WTC11 (cell line): Measurements from ENCODE around the gene LRP4. TPM values are rescaled to one million over a fixed set of nuclear protein-coding genes. Genes with fewer than 3 reads are reported as not detected.

Source experiments
- ATAC-seq: fragments of 200-7000 bp; cut with Tn5 transposase; 2 replicates; pipeline ENCODE4 v1.10.0; 2021; ENCODE audit warnings: mild to moderate bottlenecking, moderate library complexity
- CTCF ChIA-PET: fragments of 300-600 bp; sonication (Branson Sonifier 250); formaldehyde crosslinking; loops from one replicate; lab custom pipeline; 2021; ENCODE audit warnings: antibody characterized with exemption; lab: Charles Lee
- POLR2A ChIA-PET: fragments of 350-600 bp; sonication (Branson Sonifier 250); formaldehyde crosslinking; loops from one replicate; lab custom pipeline; 2021; ENCODE audit warnings: antibody characterized with exemption; lab: Charles Lee
- DNase-seq: peaks from one replicate; pipeline ENCODE4 v3.0.0; 2021; ENCODE audit warnings: low spot score
- H3K27ac Mint-ChIP-seq: 2 replicates; pipeline ENCODE4 v1.8.0; 2021; ENCODE audit warnings: mixed read lengths
- H3K27me3 Mint-ChIP-seq: 2 replicates; pipeline ENCODE4 v1.8.0; 2021; ENCODE audit warnings: low read depth, mild to moderate bottlenecking, moderate library complexity, mixed read lengths
- H3K36me3 Mint-ChIP-seq: 2 replicates; pipeline ENCODE4 v1.8.0; 2021; ENCODE audit warnings: mixed read lengths
- H3K4me1 Mint-ChIP-seq: 2 replicates; pipeline ENCODE4 v1.8.0; 2022; ENCODE audit warnings: mixed read lengths
- H3K4me3 Mint-ChIP-seq: 2 replicates; pipeline ENCODE4 v1.8.0; 2021; ENCODE audit warnings: mild to moderate bottlenecking, moderate library complexity, mixed read lengths
- H3K9me3 Mint-ChIP-seq: 2 replicates; pipeline ENCODE4 v1.8.0; 2021; ENCODE audit warnings: mixed read lengths
- ATF1 ChIP-seq: sonication (generic); formaldehyde crosslinking; IDR thresholded peaks from 2 replicates; pipeline ENCODE4 v1.8.1; 2023; ENCODE audit warnings: mild to moderate bottlenecking, moderate library complexity, missing genetic modification reagents
- ATF6 ChIP-seq: sonication (generic); formaldehyde crosslinking; IDR thresholded peaks from 2 replicates; pipeline ENCODE4 v1.8.1; 2023; ENCODE audit warnings: mild to moderate bottlenecking, missing genetic modification reagents
- CREB1 ChIP-seq: sonication (generic); formaldehyde crosslinking; IDR thresholded peaks from 2 replicates; pipeline ENCODE4 v1.8.0; 2023; ENCODE audit warnings: mild to moderate bottlenecking, missing genetic modification reagents
- ERG ChIP-seq: fragments of 250-450 bp; sonication (Bioruptor Pico); IDR thresholded peaks from 2 replicates; pipeline ENCODE4 v1.8.0; 2021; ENCODE audit warnings: mild to moderate bottlenecking
- FOXK1 ChIP-seq: sonication (generic); formaldehyde crosslinking; IDR thresholded peaks from 2 replicates; pipeline ENCODE4 v1.8.0; 2022; ENCODE audit warnings: mild to moderate bottlenecking, moderate library complexity, missing genetic modification reagents
- FOXP1 ChIP-seq: sonication (generic); formaldehyde crosslinking; IDR thresholded peaks from 2 replicates; pipeline ENCODE4 v1.8.0; 2022; ENCODE audit warnings: missing genetic modification reagents, mild to moderate bottlenecking, moderate library complexity, borderline replicate concordance
- IRF1 ChIP-seq: sonication (generic); formaldehyde crosslinking; IDR thresholded peaks from 2 replicates; pipeline ENCODE4 v1.8.0; 2023; ENCODE audit warnings: missing genetic modification reagents
- NFATC4 ChIP-seq: fragments of 250-450 bp; sonication (Bioruptor Pico); IDR thresholded peaks from 2 replicates; pipeline ENCODE4 v1.9.0; 2021; ENCODE audit warnings: mild to moderate bottlenecking
- NR1H2 ChIP-seq: sonication (generic); formaldehyde crosslinking; IDR thresholded peaks from 2 replicates; pipeline ENCODE4 v1.9.0; 2021; ENCODE audit warnings: mild to moderate bottlenecking, moderate library complexity, missing genetic modification reagents
- NR2C2 ChIP-seq: sonication (generic); formaldehyde crosslinking; IDR thresholded peaks from 2 replicates; pipeline ENCODE4 v1.8.0; 2022; ENCODE audit warnings: mild to moderate bottlenecking, missing genetic modification reagents
- PRDM15 ChIP-seq: sonication (generic); formaldehyde crosslinking; IDR thresholded peaks from 2 replicates; pipeline ENCODE4 v1.8.0; 2022; ENCODE audit warnings: missing genetic modification reagents
- PREB ChIP-seq: sonication (generic); formaldehyde crosslinking; IDR thresholded peaks from 2 replicates; pipeline ENCODE4 v1.8.1; 2022; ENCODE audit warnings: mild to moderate bottlenecking, missing genetic modification reagents, moderate library complexity, borderline replicate concordance
- SP1 ChIP-seq: sonication (generic); formaldehyde crosslinking; conservative IDR thresholded peaks from 2 replicates; pipeline ENCODE4 v1.8.1; 2022; ENCODE audit warnings: missing genetic modification reagents
- STAT6 ChIP-seq: sonication (generic); formaldehyde crosslinking; conservative IDR thresholded peaks from 2 replicates; pipeline ENCODE4 v1.8.1; 2023; ENCODE audit warnings: mild to moderate bottlenecking, low read depth, missing genetic modification reagents, moderate library complexity
- TP53 ChIP-seq: sonication (generic); formaldehyde crosslinking; IDR thresholded peaks from 2 replicates; pipeline ENCODE4 v1.8.1; 2023; ENCODE audit warnings: mild to moderate bottlenecking, missing genetic modification reagents
- ZNF219 ChIP-seq: sonication (generic); formaldehyde crosslinking; IDR thresholded peaks from 2 replicates; pipeline ENCODE4 v1.8.0; 2023; ENCODE audit warnings: missing genetic modification reagents, mild to moderate bottlenecking, borderline replicate concordance
- ZNF232 ChIP-seq: sonication (generic); formaldehyde crosslinking; IDR thresholded peaks from 2 replicates; pipeline ENCODE4 v1.8.0; 2022; ENCODE audit warnings: mild to moderate bottlenecking, missing genetic modification reagents
- ZNF263 ChIP-seq: sonication (generic); formaldehyde crosslinking; IDR thresholded peaks from 2 replicates; pipeline ENCODE4 v1.8.1; 2022; ENCODE audit warnings: low read depth, mild to moderate bottlenecking, moderate library complexity, missing genetic modification reagents
- total RNA-seq: library from RNA; stranded (reverse); gene quantifications from 3 replicates; pipeline ENCODE4 v1.2.3, GENCODE V29; 2021

The LRP4 gene
- total RNA-seq, 1 experiment from 2014 or later: 39.5 TPM

GRCh38 chr11:46918788-46919513 lies 601 bp upstream of the LRP4 start (continued):
- TF ChIP-seq IRF1 (CRISPR knock-in tag): no peak
- no peak for TF ChIP-seq PREB (CRISPR knock-in tag)
- TF ChIP-seq, all 79 proteins: peak for 0

GRCh38 chr11:46917762-46918082 lies 628 bp downstream of the LRP4 start:
- ChIA-PET CTCF (interaction anchor here (1.8 to 15.5 kb wide), 3 partner anchors 11 to 236 kb away, joined by 7 to 182 read pairs (median 15); partner anchors contain the start of gene CSTPP1), POLR2A (interaction anchor here (0.6 kb wide), 1 partner anchor 180 kb away, joined by 5 read pairs; no protein-coding TSS in a partner anchor)
- TF ChIP-seq PRDM15 (CRISPR knock-in tag): peak; percentile 26; the same call in 1 of the 2 replicates
- no peak for TF ChIP-seq ATF1 (CRISPR knock-in tag)
- TF ChIP-seq ATF6: no peak
- no peak for TF ChIP-seq ERG (CRISPR knock-in tag)
- TF ChIP-seq ZNF232 (CRISPR knock-in tag): no peak
- no peak for TF ChIP-seq NR2C2 (CRISPR knock-in tag)
- Mint-ChIP-seq H3K4me1 (peaks cover 59% of the 10 kb centered on the region), H3K9me3 (no peaks in the 10 kb centered on the region), H3K27me3 (peaks cover 7% of the 10 kb centered on the region; the same call in 1 of the 2 replicates), H3K36me3 (peaks cover 3% of the 10 kb centered on the region; the same call in 1 of the 2 replicates), H3K27ac (peak overlapping the region; percentile 60; the same call in 1 of the 2 replicates), H3K4me3 (peak overlapping the region; percentile 89)
- DNase-seq: no peak
- ATAC-seq: no peak

GRCh38 chr11:46917109-46917761 lies 1.1 kb downstream of the LRP4 start:
- Mint-ChIP-seq H3K4me1 (peaks cover 64% of the 10 kb centered on the region), H3K27ac (peak overlapping the region; percentile 50), H3K36me3 (peaks cover 3% of the 10 kb centered on the region; the same call in 1 of the 2 replicates), H3K9me3 (no peaks in the 10 kb centered on the region), H3K4me3 (peak overlapping the region; percentile 89), H3K27me3 (peaks cover 7% of the 10 kb centered on the region; the same call in 1 of the 2 replicates)
- ChIA-PET CTCF (interaction anchor here (0.7 to 15.5 kb wide), 13 partner anchors 8 to 438 kb away, joined by 3 to 182 read pairs (median 5); partner anchors contain the start of gene CSTPP1), POLR2A (interaction anchor here (0.6 to 1.6 kb wide), 4 partner anchors 180 to 268 kb away, joined by 3 to 6 read pairs (median 4); no protein-coding TSS in a partner anchor)
- DNase-seq (no peak), ATAC-seq (no peak)
- TF ChIP-seq STAT6 (CRISPR knock-in tag): no peak
- no peak for TF ChIP-seq SP1 (CRISPR knock-in tag)
- no peak for TF ChIP-seq NFATC4 (CRISPR knock-in tag)
- TF ChIP-seq ZNF219 (CRISPR knock-in tag): no peak
- TF ChIP-seq TP53: no peak
- no peak for TF ChIP-seq FOXP1 (CRISPR knock-in tag)
- no peak for TF ChIP-seq CREB1
- TF ChIP-seq ZNF263: no peak
- no peak for TF ChIP-seq FOXK1 (CRISPR knock-in tag)
- TF ChIP-seq NR1H2 (CRISPR knock-in tag): no peak
